GM21423 (cell line): ENCODE data around the gene TFF3.

Experiments used
- ATAC-seq: cut with Tn5 transposase; IDR thresholded peaks from one replicate; pipeline ENCODE4 v1.9.1; 2021; ENCODE audit warnings: mild to moderate bottlenecking, moderate library complexity; ENCODE audit not compliant: unreplicated experiment

Gene TFF3

GRCh38 chr21:42291751-42292562, 23.3 kb downstream of the TFF3 start:
- ATAC-seq, result no peak

DNA sequence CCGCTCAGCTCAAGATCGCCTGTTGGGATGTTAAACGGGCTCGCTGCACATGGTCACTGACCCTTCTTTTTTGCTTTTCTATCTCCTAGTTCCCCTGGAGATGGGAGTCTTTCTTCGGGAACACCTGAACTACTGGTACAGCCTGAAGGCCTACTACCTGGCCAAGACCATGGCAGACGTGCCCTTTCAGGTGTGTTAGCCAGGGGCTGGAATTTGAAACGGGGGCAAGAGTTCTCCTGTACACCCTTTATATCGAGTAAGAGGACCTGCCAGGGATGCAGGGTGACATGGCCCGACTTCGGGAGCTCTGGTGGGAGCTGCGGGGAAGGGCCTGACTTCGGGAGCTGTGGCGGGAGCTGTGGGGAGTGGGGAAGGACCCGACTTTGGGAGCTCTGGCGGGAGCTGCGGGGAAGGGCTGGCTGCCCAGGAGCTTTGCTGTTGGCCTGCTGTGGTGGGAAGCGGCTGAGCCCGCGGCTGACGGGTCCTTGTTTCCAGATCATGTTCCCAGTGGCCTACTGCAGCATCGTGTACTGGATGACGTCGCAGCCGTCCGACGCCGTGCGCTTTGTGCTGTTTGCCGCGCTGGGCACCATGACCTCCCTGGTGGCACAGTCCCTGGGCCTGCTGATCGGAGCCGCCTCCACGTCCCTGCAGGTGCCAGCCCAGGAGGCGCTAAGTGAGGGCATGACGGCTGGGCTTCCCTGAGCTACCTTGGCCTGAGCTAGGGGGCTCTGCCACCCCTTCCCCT, 24.0 kb downstream of the TFF3 start:
- ATAC-seq, result no peak

GRCh38 chr21:42290505-42290904, 24.7 kb downstream of the TFF3 start:
- ATAC-seq, result no peak

DNA sequence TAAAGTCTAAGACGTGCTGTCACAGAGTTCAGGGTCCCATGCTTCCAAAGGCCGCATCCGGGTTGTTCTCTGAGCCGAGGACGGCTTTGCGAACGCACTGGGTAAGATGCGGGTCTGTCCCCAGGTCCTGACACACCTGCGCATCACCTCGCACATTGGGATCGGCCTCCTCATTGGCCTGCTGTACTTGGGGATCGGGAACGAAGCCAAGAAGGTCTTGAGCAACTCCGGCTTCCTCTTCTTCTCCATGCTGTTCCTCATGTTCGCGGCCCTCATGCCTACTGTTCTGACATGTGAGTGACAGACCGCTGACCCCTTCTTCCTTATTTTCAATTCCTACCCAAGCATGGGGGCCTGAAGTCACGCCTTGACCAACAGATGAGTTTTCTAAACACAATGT, 25.3 kb downstream of the TFF3 start:
- no peak for ATAC-seq

DNA sequence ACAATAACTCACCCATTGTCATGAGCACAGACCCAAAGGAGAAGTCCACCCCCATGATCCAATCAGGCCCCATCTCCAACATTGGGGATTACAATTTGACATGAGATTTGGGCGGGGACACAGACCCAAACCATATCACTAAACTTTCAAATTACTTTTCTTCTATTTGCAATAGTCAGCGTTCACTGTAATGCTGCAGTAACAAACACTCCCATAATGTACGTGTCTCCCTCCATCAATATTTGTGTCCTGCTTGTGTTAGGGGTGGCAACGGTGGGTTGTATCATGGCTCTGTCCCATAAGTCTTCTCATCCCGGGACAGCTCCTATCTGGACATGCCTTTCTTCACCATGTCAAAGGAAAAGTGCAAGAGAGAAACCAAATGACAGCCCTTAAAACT, 26.2 kb downstream of the TFF3 start:
- no peak for ATAC-seq

DNA sequence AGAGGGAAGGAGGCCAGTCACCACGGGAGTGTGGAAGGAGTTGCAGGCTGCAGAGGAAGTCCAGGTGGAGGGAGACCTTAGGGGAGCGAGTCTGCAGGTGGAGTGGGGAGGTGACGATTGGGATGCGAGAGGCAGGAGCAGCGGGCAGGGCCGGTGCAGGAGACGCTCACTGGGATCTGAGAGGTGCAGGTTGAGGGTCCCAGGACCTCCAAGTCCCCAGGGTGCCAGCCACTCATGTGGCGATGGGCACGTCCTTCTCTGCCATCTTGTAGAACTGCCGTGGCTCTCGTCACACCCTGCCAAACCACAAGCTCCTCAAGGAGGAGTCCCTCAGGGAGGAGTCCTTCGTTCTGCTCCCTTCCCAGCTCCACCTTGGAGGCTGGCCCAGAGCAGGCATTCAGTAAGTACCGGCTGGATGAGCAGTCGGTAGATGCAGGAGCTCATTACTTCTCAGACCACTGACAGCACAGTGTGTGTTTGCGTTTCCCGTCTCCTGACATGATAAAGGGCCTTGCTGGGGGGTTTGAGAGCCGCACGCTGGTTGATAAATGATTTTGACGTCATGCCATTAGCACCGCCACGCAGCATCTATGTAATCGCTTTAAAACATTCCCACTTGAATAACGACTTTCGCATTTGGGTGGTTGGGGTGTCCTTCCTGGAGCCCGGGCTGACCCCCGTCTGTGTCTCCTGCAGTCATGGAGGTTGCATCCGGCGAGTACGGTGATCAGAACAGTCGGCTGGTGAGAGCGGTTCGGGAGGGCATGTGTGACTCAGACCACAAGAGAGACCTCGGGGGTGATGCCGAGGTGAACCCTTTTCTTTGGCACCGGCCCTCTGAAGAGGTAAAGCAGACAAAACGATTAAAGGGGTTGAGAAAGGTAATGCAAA, 27.8 kb downstream of the TFF3 start:
- ATAC-seq, result no peak

- no peak for ATAC-seq
Measured at GRCh38 chr21:42286416-42286815, 28.8 kb downstream of the TFF3 start.

DNA sequence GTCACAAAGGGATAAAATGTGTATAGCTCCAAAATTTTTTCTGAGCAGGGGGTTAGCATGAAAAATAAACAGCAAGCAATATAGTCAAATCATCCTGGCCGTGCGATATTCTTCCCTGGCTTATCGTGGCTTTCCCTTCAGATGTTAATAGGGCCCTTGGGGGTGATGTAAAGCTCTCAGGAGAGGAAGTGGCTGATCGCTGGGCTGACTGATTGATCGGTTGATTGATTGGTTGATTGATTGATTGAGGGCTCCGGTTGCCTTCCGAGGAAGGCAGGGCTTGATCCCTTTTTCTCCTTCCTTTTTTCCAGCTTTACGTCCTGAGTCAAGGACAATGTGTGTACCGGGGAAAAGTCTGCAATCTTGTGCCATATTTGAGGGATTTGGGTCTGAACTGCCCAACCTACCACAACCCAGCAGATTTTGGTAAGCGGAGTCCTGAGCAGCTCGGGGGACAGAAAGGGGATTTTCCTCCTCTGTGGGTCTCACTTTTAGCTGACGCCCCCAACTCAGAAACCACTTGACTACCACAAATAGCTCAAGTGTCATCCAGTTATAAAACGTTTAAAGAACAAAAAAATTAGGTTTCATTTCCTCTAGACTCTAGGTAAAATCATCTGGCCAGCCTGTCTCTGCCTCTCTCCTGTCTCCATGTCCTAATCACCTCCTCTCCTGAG, 29.5 kb downstream of the TFF3 start:
- ATAC-seq, result no peak

DNA sequence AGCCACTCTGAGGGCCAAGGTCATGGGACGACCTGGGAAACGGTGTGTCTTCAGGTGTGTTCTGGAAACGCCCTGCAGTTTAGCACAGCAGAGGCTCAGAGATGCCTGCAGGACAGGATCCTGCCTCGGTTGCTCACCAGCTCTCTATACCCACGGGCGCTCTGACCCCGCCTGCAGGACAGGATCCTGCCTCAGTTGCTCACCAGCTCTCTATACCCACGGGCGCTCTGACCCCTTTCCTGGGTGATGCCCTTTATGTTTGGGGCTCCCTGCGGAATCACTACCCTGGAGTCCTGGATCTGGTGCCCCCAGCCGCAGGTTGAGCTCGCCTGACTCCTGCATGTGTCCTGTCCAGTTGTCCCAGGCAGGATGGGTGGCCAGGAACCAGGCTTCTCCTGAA, 32.5 kb downstream of the TFF3 start:
- ATAC-seq, result no peak

DNA sequence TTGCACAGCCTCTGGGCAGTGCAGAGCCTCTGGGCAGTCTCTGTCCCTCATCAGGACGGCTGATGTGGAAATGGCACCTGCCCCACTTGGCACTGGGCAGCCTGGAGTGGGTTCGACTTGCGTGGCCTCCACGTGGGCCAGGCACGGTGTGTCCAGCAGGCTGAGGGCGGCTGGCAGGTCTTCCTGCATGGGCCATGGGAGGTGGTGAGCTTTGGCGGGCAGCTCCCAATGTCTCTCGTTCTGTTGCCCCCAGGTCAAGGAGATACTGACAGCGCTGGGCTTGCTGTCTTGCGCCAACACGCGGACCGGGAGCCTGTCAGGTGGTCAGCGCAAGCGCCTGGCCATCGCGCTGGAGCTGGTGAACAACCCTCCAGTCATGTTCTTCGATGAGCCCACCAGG, 33.2 kb downstream of the TFF3 start:
- no peak for ATAC-seq

GRCh38 chr21:42281181-42281680, 34.0 kb downstream of the TFF3 start:
- no peak for ATAC-seq

- no peak for ATAC-seq
Measured at GRCh38 chr21:42280356-42281180, 34.6 kb downstream of the TFF3 start.

GRCh38 chr21:42279888-42280287, 35.3 kb downstream of the TFF3 start:
- no peak for ATAC-seq

DNA sequence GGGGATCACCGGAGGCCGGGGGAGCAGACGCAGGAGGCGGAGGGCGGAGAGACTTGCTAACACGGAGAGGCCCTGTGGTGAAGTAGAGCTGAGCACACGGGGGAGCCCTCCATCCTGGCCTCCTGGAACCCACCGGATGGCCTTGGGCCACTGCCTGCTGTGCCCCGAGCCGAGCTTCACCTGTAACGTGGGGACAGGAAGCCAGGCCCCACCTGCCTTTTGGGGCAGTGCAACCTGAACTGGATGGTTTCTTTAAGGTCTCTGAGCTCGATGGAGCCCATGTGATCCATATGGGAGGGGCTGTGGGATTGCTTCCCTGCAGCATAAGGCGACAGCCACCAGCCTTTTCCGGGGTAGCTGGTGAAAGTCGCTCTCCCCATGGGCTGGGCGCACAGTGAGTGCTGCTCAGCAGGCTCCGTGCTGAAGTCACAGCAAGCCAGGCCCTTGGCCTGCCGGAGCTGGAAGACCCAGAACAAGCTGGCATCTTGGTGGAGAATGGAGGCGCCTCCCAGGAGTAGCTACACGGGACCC, 35.8 kb downstream of the TFF3 start:
- ATAC-seq, result no peak

GRCh38 chr21:42278451-42279149, 36.6 kb downstream of the TFF3 start:
- ATAC-seq, result no peak

DNA sequence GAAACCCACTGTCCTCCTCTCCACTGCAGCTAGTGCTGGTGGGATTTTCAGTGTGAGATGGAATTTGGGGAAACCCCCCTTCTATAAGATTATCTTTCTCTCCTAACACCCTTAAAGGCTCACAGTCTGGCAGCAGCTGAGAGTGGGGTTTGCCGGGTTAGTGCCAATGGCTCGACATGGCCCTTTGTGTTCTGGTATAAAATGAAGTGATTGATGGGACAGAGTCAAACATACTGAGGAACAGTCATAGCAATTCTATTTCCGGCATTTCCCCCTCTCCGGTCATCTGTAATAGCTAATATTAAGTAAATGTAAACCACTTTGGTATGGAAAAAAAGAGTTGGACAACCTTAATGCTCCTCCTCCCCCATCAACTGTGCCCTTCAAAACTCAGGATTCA, 37.6 kb downstream of the TFF3 start:
- no peak for ATAC-seq

DNA sequence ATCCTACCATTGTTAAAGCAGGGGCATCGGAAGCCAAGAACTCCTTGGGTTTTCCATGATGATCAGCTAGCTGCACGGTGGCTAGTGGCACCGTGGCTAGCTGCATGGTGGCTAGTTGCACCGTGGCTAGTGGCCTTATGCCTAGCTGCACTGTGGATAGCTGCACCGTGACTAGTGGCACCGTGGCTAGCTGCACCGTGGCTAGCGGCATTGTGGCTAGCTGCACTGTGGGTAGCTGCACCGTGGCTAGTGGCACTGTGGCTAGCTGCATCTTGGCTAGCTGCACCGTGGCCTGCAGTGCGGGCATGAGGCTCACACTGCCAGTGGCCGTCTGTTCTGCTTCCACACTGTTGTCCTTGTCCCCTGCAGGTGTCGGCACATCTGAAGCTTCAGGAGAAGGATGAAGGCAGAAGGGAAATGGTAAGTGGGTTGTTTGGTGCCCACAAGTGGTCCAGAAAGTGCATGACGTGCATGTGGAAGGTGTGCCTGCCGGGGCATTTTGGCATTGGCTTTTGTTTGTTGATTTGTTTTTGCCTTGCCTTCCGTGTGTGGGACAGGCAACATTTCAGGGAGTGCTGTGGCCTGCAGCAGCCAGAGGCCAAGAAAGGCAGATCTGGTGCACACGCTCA, 38.6 kb downstream of the TFF3 start:
- ATAC-seq, result no peak

- no peak for ATAC-seq
Measured at GRCh38 chr21:42276076-42276475, 39.1 kb downstream of the TFF3 start.
